HG03159 (cell line): ENCODE data around the gene PRSS38.
"Not testable (repeated sequence)": the region's sequence is repeated elsewhere in the genome, so short reads cannot be mapped to it uniquely, and the experiment has no call there.

Source experiments
- ATAC-seq: cut with Tn5 transposase; IDR thresholded peaks from one replicate; pipeline ENCODE4 v1.9.1; 2021; ENCODE audit warnings: mild to moderate bottlenecking, moderate library complexity; ENCODE audit not compliant: unreplicated experiment

PRSS38 gene

DNA sequence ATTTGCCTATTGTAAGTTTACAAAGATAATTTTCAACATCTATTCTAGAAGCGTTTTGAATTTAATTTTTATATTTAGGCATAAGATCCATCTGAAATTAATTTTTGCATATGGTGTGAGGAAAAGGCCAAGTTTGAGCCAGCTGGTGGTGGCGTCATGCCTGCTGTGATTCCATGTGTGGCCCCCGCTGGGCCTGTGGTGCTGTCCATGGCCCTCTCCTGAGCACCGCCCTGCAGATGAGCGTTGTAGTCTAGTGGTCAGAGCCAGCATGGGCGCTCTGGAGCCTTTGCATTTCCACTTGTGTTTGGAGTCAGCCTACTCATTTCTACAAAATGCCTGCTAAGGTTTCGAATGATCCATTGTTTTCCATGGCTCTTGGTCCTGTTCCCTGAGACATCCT lies 22.7 kb downstream of the PRSS38 start:
- no peak for ATAC-seq

DNA sequence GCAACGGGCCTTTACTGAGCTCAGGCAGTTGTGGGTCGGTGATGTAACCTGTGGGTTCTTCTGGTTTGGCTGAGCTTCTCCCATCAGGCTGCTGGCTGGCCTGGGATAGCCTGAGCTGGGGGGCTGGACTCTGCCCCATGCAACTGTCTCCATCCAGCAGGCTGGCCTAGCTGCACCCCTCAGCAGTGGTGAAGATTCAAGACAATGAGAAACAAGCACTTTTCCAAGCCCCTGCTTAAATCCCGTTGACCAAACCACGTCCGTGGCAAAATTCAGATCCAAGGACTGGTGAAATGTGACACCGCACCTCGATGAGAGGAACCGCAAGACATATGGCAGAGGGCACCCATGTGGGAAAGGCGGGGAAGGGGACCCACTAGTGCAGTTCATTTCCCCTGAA lies 25.6 kb downstream of the PRSS38 start:
- no peak for ATAC-seq

DNA sequence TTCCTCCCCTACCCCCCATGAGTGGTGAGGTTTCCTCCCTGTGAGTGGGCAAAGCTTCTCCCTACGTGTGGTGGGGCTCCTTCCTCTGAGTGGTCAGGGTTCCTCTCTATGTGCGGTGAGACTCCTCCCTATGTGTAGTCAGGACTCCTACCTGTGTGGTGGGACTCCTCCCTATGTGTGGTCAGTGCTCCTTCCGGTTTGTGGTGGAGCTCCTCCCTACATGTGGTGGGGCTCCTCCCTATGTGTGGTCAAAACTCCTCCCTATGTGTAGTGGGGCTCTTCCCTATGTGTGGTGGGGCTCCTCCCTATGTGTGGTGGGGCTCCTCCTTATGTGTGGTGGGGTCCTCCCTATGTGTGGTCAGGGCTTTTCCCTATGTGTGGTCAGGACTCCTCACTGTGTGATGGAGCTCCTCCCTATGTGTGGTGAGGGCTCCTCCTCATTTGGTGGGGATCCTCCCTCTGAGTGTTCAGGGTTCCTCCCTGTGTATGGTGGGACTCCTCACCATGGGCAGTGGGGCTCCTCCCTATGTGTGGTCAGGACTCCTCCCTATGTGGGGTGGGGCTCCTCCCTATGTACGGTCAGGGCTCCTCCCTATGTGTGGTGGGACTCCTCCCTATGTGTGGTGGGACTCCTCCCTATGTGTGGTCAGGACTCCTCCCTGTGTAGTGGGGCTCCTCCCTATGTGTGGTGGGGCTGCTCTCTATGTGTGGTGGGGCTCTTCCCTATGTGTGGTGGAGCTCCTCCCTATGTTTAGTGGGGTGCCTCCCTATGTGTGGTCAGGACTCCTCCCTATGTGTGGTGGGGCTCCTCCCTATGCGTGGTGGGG lies 29.1 kb downstream of the PRSS38 start:
- ATAC-seq = no peak

DNA sequence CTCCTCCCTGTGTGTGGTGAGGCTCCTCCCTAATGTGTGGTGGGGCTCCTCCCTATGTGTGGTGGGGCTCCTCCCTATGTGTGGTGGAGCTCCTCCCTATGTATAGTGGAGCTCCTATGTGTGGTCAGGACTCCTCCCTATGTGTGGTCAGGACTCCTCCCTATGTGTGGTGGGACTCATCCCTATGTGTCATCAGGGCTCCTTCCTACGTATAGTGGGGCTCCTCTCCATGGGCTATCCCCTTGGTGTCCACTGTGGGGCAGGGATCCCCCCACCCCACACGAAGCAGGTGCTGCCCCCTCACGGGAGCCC lies 29.6 kb downstream of the PRSS38 start:
- no peak for ATAC-seq

DNA sequence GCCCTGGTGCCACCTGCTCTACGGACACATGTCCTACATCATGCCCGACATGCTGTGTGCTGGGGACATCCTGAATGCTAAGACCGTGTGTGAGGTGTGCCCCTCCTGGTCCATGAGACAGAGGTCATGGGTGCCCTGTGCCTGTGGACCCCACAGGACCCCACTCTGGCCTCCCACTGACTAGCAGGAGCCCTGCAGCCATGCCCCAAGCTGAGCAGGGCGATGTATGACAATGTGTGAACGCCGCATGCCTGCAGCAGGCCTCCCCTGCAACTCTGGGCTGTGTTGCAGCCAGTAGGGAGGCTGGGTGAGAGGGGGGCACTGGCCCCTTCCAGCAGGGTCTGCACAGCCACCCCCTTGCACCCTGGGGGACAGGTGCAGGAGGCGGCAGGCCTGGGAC lies 30.0 kb downstream of the PRSS38 start:
- no peak for ATAC-seq

DNA sequence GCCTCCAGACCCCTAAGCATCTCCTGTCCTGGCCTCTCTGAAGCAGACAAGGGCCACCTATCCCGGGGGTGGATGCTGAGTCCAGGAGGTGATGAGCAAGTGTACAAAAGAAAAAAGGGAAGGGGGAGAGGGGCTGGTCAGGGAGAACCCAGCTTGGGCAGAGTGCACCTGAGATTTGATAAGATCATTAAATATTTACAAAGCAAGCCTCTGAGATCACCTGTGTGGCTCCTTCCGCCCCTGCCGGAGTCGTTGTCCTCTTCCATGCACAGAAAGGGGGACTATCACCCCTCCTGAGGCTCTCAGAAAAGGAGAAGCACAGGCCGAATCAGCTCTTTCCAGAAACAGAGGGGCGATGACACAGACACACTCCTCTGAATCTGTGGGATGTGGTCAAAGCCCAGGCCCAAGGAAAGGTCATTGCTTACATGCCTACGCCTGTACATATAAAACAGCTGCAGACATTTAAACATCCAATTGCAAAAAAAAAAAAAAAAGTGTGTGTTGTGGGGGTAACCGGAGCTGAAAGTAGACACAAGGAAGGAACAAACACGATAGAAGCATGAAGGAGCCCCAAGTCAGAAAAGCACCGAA lies 30.9 kb downstream of the PRSS38 start:
- no peak for ATAC-seq

DNA sequence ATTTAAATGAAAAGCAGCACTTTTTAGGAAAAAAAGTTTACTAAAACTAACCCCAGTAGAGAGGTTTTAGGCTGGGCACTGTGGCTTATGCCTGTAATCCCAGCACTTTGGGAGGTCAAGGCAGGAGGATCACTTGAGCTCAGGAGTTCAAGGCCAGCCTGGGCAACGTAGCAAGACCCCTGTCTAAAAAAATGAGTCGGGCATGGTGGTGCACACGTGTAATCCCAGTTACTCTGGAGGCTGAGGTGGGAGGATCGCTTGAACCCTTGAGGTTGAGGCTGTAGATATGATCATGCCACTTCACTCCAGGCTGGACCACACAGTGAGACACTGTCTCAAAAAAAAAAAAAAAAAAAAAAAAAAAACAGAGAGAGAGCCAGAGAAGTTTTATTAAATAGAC lies 31.6 kb downstream of the PRSS38 start:
- not testable (repeated sequence) for ATAC-seq

DNA sequence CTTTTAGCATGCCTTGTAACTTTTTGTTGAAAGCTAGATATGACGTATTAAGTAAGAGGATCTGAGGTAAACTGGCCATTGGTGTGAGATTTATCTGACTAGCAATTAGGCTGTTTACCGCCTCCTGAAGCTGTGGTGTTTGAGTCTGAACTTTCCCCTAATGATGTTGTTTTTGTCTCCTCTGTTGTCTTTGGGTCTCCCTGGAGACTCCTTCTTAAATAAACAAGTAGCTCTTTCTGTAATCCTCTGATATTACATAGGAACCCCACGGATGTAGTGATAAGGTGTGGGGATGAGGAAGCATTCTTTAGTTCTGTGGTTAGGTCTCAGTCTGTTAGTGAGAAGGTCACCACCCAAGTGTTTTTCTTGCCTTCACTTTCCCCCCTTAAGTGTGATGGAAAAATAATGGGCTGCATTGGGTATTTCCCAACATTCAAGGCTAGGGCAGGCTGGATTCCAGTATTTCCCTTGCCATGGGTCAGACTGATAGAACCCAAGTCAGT lies 33.0 kb downstream of the PRSS38 start:
- no peak for ATAC-seq

DNA sequence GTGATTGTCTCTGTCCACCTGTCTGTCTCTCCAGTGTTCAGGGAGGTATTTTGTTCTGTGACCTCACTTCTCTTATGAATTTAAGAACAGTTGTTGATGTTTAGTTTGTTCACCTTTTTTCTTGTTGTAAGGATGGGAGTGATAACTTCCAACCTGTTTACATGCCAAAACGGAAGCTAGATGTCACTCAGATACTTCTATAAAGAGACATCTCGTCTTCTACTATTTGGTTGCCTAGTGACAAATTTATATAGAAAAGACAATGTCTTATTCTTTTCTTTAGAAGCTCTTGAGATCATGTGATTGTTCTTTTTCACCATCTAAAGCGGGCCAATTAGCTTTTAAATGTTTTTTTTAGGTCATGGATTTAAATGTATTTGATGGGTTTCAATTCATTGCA lies 33.8 kb downstream of the PRSS38 start:
- no peak for ATAC-seq

DNA sequence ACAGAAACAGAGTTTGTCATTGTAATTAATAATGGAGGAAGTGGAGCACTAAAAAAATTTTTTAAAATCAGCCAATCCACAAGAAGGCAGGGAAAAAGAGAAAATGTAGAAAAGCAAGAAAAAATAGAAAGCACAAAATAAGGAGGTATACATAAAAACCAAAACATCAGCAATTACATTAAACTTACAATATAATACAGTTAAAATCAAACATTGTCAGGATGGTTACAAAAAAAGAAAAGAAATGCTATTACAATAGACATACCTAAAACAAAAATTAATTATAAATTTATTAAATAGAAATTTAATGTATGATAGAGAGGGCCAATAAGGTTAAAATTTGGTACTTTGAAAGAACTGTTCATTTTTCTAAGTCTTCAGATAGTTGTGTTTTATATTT lies 38.7 kb downstream of the PRSS38 start:
- ATAC-seq = no peak

DNA sequence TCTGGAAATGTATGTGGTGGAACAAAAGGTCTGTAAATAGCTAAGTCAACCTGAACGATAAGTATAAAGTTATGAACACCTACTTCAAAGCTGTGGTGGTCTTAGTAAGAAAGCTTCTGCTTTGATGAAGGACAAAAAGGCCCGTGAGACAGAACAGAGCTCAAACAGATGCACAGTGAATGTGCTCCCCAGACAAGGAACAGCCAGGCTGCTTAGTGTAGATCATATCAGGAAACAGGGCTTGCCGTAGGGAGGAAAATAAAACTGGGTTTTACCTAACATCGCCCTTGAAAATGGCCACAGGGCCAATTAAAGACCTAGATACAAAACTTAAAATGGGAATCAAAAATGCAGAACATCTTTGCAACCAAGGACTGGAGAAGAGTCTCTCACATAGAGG lies 40.2 kb downstream of the PRSS38 start:
- ATAC-seq = no peak

DNA sequence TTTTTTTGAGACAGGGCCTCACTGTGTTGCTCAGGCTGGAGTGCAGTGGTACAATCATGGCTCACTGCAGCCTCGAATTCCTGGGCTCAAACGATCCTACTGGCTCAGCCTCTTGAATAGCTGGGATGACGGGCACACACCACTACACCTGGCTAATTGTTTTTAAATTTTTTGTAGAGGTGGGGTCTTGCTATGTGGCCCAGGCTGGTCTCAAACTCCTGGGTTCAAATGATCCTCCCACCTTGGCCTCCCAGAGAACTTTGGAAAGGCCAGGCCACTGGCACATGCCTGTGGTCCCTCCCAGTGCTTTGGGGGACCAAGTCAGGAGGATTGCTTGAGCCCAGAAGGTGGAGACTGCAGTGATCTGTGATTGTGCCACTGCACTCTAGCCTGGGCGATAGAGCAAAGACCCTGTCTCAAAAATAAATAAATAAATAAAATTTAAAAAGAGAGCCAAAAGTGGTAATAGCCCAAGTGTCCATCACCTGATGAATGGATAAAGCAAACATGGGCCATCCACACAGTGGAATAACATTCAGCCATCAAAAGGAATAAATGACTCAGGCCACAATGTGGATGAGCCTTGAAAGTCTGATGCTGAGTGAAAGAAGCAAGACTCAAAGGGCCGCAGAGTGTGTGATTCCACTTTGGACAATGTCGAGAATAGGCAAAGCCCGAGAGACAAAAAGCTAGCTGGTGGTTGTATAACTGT lies 40.8 kb downstream of the PRSS38 start:
- ATAC-seq = no peak

DNA sequence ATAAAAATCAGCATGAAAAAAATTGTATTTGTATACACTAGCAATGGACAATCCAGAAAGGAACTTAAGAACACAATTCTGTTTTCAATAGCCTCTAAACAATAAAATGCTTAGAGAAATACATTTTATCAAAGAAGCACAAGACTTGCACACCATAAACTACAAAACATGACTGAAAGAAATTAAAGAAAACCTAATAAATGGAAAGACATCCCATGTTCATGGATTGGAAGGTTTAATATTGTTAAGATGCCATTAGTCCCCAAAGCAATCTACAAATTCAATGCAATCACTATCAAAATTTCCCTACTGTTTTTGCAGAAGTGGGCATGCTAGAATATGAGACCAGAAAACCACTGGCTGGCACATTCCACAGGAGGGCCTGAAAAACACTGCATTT lies 49.4 kb downstream of the PRSS38 start:
- ATAC-seq = no peak

DNA sequence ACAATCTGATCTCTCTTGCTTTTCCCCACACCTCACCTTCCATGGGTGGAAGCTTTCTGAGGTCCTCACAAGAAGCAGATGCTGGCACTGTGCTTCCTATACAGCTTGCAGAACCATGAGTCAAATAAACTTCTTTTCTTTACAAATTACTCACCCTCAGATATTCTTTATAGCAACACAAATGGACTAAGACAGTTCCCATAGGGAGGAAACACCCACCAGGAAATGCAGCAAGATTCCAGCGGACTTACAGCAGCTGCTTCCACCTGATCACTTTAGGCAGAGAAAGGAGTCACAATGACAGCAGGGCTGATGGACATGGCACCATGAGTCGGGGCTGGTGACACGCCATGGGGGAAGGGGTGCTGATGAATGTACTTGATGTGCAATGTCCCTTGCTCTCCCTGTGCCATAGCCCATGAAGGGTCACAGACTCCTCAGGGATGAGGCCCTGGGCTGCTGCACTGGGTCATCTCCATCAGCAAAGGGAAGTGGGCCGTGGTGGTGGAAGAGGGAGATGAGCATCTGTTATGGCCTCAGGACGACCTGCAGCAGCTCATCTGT lies 53.9 kb downstream of the PRSS38 start:
- no peak for ATAC-seq

DNA sequence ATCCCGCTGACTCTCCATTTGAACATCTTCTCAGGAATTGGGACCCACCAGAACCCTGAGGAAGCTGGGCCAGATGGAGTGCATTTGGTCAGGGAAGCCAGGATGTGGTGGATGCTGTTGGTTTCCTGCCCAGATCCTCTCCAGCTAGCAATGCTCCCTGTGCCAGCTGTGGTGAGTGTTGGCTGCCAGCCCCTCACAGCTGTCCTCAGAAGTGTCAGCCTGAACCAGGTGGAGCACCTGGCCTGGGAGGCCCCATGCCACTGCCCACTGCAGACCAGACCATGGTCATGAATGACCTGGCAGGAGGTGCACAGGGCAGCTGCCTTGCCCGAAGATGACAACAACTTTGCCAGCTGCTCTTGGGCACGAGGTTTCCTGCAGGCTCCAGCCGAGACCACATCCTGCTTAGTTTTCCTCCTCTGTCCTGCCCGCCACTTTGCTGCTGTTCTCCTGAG lies 54.4 kb downstream of the PRSS38 start:
- no peak for ATAC-seq

DNA sequence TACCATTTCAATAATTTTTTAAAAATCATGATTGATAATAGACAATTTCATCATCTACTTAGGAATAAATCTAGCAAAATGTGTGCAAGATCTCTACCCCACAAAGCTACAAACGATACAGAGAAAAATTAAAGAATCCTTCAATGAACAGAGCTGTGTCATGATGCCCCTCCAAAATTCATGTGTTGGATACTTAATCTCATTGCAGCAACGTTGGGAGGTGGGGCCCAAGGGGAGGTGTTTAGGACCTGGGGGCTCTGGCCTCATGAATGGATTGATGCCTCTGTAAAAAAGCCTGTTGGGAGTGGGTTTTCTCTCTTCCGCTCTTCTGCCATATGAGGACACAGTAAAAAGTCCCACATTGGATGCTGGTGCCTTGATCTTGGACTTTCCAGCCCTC lies 54.9 kb downstream of the PRSS38 start:
- no peak for ATAC-seq

DNA sequence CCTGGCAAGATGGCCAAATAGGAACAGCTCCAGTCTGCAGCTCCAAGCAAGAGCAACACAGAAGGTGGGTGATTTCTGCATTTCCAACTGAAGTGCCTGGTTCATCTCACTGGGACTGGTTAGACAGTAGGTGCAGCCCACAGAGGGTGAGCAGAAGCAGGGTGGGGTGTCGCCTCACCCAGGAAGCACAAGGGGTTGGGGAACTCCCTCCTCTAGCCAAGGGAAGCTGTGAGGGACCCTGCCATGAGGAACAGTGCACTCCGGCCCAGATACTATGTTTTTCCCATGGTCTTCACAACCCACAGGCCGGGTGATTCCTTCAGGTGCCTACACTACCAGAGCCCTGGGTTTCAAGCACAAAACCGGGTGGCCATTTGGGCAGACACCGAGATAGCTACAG lies 56.4 kb downstream of the PRSS38 start:
- ATAC-seq = not testable (repeated sequence)

DNA sequence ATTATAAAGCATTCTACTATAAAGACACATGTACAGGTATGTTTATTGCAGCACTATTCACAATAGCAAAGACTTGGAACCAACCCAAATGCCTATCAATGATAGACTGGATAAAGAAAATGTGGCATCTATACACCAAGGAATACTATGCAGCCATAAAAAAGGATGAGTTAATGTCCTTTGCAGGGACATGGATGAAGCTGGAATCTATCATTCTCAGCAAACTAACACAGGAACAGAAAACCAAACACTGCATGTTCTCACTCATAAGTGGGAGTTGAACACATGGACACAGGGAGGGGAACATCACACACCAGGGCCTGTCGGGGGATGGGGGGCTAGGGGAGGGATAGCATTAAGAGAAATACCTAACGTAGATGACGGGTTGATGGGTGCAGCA lies 62.3 kb downstream of the PRSS38 start:
- ATAC-seq = not testable (repeated sequence)

DNA sequence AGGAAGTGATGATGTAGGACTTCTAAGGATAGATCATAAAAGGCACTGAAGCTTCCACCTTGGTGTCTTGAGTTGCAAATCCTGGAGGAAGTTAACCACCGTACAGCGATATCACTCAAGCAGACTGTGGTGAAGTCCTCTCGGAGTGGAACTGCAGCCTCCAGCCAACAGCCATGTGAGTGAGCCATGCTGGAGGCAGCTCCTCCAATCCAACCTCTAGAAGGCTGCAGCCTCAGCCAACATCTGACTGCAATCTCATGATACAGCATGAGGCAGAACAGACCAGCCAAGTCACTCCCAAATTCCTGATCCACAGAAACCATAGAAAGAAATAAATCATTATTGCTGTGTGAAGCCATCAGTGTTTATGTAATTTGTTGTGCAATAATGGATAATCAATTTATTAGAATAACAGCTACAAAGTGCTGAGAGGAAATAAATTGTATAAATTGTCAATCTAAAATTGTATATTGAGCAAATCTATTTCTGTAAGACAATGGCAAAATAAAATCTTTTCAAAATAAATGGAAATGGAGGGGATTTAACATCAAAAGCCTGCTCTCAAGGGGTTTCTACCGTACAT lies 65.0 kb downstream of the PRSS38 start:
- ATAC-seq = no peak

DNA sequence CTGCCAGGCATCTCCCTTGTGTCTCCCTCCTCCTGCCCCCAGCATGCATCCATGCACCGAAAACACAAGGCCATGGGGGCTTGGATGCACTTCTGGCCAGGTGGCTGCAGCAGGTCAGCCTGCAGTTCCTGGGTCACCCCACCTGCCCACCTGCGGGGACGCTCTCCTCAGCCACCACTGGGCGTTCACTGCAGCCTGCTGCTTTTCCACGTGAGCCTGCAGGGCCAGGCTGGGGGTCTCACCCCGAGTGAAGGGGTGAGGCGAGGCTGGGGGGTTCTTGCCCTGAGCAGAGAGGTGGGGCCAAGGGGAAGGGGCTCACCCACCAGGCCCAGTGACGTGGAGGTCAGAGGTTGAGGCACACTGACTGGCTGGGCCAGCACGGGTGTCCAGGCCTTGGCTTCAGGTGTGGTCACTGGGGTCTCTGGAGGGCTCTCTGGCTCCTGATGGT lies 67.6 kb downstream of the PRSS38 start:
- ATAC-seq = no peak

DNA sequence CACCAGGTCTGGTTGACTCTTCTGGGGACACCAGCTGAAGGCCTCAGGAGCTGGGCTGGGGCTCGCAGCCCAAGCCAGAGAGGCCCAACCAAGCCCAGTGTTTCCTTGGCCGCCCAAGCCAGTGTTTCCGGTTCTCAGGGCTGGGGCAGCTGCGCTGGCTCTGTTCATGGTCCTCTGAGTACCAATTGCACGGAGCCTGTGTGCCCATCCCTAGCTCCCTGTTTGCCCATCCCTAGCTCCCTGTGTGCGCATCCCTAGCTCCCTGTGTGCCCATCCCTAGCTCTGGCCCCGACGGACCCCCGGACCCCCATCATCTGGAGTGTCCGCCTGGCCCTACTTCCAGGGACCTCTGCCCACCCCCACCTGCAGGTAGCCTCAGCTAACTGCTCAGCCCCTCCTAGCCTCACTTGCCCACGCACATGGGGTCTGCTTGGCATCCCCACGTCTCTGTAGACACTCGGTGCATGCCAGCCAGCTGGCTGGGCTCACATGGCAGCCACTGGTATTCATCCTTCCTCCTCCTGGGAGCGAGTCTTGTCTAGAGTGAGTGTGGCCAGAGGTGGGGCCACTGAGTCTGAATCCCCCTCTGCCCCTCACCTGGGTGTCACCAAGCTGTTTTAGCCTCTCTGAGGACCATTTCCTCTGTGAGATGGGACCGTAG lies 68.3 kb downstream of the PRSS38 start:
- ATAC-seq = no peak
